GM10266 (cell line): Measurements from ENCODE around the gene ERF.

Source experiments
- DNase-seq: peaks from one replicate; pipeline ENCODE4 v3.0.0; 2012; ENCODE audit errors: extremely low spot score
- CTCF ChIP-seq: IDR thresholded peaks from 2 replicates; pipeline ENCODE4 v1.5.1; 2012; ENCODE audit warnings: mild to moderate bottlenecking, low read depth; ENCODE audit not compliant: control insufficient read depth, insufficient read depth; ENCODE audit errors: missing control alignments

The ERF gene

GRCh38 chr19:42232435-42232834 lies 22.5 kb downstream of the ERF start:
- no peak for TF ChIP-seq CTCF
- no peak for DNase-seq

- DNase-seq: no peak
- TF ChIP-seq CTCF: no peak
These were observed 24.4 kb downstream of the ERF start for GRCh38 chr19:42230571-42230970.

GRCh38 chr19:42229855-42230351 lies 25.0 kb downstream of the ERF start:
- no peak for TF ChIP-seq CTCF
- no peak for DNase-seq

GRCh38 chr19:42229301-42229854 lies 25.6 kb downstream of the ERF start:
- no peak for DNase-seq
- TF ChIP-seq CTCF: no peak

- TF ChIP-seq CTCF: no peak
- no peak for DNase-seq
These were observed 26.3 kb downstream of the ERF start for GRCh38 chr19:42228641-42229040.

- DNase-seq: no peak
- no peak for TF ChIP-seq CTCF
These were observed 28.0 kb downstream of the ERF start for GRCh38 chr19:42226886-42227285.

GRCh38 chr19:42225718-42226292 lies 29.1 kb downstream of the ERF start:
- no peak for TF ChIP-seq CTCF
- DNase-seq: no peak
